HG03439 (cell line): Measurements from ENCODE around the gene HCFC2.

Experiments used
- ATAC-seq: cut with Tn5 transposase; IDR thresholded peaks from one replicate; pipeline ENCODE4 v1.9.1; 2021; ENCODE audit warnings: mild to moderate bottlenecking, moderate library complexity; ENCODE audit not compliant: unreplicated experiment

Gene HCFC2

DNA sequence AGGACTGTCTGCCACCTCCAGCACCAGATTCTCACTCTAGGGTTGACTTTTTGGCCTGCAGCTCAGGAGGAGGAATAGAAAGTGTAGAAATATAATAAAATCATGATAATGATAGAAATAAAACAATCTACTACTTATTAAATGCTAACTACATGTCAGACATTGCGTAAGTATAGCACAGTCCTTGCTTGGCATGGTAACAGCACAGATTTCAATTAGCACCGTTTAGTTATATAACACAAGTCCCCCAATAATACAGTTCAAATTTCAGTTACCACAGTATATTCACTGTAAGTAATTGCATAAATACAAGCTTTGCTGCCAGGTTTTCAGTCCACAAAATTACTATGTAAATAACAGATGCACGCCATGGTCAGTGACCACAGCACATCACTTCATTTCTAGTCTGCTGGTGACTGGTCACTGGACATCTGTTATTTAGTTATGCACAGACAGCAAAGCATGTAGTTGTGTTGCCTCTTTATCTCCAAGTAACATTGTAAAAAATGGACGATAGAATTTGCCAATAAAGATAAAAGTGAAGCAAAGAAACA, 7.8 kb upstream of the HCFC2 start:
- ATAC-seq, result no peak

DNA sequence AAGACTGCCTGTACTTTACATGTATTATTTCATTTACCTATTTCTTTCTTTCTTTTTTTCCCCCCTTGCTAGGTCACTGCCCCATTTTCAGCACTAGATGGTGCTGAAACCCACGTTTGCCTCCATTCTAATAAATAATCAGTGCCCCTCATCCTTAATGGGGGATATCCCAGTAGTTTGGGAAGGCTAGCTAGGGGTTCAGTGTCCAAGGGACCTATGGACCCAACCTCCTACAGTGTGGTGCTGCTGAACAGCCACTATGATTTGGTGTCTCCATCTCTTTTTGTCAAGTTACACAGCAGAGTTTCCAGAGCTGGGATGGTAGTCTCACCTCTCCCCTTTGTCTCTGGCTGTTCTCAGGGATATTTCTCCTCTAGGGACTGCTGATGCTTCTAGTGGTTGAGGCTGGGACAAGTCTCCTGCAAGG, 6.5 kb upstream of the HCFC2 start:
- ATAC-seq, result no peak

DNA sequence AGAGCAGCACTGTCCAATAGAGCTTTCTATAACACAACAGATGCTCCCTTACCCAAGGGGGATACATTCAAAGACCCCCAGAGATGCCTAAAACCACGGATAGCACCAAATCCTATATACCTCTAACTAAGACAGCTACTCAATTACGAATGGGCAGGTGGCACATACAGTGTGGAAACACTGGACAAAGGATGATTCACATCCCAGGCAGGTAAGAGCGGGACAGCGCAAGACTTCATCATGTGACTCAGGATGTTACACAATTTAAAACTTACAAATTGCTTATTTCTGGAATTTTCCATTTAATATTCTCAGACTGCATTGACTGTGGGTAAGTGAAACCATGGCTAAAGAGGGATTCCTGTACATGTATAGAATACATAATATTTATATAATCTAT, 5.5 kb upstream of the HCFC2 start:
- no peak for ATAC-seq

DNA sequence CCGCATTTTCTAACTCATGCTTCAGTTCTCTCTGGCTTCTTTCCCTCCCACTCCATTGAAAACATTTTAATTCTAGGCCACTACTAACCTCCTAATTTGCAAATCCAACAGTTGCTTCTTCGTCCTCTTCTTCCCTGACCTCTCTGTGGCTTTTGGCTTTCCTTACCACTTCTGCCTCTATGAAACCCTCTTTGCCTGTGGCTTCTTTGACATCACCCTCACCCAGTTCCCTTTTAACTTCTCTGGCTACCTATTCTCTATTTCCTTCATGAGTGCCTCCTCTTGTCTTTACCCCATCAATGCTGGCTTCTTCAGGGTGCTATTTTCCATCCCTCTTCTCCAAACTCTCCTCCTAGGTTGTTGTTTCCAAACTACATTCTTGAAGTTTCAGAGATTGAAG, 4.4 kb upstream of the HCFC2 start:
- no peak for ATAC-seq

DNA sequence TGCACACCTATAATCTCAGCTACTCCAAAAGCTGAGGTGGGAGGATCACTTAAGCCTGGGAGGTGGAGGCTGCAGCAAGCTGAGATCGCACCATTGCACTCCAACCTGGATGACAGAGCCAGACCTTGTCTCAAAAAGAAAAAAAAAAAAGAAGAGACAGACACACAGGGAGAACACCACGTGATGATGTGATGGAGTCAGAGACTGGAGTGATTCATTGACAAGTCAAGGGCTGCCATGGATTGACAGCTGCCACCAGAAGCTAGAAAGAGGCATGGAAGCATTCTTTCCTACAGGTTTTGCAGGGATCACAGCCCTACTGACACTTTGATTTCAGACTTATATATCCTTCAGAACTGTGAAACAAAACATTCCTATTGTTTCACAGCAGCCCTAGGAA, 3.5 kb upstream of the HCFC2 start:
- no peak for ATAC-seq

DNA sequence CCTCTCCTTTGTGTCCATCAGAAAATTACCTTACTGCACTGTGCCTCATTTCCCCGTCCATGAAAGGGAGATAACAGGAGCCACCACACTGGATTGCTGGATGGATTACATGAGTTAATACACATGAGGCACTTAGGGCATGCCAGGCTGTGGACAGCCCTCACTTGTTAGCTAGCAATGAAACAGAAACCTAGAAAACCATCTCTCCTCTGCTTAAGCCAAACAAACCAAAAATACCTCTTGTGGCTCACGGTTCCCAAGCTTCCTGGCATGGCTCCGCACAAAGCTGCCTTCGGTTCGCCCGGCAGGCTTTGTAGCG, 660 bp upstream of the HCFC2 start:
- ATAC-seq, result peak; percentile 22

DNA sequence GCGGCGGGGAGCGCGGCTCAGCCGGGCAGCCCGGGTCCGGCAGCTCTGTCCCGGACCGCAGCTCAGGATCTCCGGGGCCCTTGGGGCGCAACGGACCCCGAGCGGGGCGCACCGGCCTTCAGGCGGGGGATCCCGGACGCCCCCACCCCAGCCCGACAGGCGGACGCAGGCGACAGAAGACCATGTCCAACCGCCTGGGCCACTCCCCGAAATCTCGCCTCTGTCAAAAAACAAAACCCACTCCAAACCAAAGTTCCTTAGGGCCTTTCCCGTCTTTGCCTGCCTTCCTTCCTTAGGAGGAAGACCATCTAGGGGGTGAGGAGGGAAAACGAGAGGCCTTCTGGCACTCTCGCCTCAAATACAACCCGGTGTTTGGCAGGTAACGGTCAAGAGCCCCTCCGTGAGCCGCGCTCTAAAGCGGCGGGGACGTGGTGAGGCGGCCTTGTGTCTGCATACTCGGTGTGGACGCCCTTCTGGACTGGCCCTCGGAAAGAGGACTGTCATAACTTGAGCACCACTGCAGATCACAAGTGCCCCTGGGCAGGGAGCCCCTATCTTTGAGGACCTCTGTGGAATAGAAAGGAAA, 604 bp downstream of the HCFC2 start:
- peak; percentile 20 for ATAC-seq

DNA sequence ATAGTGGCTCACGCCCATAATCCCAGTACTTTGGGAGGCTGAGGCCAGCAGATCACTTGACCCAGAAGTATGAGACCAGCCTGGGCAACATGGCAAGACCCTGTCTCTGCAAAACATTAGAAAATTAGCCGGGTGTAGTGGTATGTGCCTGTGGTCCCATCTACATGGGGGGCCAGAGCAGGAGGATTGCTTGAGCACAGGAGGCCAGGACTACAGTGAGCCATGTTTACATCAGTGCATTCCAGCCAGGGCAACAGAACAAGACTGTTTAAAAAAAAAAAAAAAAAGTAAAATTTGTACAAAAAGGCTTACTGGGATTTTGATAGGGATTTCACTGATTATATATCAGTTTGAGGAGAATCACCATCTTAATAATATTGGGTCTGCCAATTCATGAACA, 7.8 kb downstream of the HCFC2 start:
- no peak for ATAC-seq

DNA sequence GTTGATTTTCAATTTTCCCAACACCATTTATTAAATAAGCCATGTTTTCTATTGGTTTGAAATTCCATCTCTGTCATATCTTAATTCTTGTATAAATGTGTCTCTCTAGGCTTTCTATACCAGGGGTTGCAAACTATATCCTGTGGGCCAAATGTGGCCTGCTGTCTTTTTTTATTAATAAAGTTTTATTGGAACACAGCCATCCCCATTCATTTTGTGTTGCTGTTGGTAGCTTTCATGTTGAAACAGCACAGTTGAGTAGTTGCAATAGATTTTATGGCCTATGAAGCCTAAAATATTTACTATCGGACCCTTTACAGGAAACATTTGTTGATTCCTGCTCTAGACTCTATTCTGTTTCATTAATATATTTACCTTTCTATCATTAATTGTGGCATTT, 9.4 kb downstream of the HCFC2 start:
- no peak for ATAC-seq

DNA sequence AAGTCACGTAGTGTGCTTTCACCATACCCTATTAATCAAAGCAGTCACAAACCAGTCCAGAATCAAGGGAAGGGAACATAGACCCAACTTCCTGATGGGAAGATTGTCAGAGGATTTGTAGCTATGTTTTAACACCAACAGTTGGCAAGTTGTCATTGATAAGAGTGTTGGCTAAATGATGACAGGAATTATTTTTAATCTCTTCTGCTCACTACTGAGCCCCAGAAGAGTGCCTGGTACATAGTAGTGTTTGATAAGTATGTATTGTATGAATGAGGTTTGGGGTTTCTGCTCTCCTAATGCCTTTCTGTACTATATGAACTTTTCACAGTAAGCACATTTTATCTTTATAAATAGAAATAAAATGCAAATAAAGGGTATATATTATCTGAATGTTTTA, 14.7 kb downstream of the HCFC2 start:
- no peak for ATAC-seq

DNA sequence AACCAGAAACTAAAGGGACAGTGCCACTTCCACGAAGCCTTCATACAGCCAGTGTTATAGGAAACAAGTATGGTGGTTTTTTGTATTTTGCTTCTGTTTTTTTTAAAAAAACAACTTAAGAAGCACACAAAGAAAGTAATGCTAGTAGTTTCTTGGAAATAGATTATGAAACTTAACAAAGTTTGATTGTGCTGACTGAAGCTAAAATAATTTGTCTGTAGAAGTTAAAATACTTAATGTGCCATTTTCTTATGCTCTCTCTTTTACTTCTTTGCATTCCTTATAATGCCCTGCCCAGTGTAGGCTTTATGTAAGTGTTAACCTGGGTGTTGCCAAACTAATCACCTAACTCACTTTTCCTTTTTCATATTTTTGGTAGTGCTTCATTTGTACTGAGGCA, 16.4 kb downstream of the HCFC2 start:
- no peak for ATAC-seq

DNA sequence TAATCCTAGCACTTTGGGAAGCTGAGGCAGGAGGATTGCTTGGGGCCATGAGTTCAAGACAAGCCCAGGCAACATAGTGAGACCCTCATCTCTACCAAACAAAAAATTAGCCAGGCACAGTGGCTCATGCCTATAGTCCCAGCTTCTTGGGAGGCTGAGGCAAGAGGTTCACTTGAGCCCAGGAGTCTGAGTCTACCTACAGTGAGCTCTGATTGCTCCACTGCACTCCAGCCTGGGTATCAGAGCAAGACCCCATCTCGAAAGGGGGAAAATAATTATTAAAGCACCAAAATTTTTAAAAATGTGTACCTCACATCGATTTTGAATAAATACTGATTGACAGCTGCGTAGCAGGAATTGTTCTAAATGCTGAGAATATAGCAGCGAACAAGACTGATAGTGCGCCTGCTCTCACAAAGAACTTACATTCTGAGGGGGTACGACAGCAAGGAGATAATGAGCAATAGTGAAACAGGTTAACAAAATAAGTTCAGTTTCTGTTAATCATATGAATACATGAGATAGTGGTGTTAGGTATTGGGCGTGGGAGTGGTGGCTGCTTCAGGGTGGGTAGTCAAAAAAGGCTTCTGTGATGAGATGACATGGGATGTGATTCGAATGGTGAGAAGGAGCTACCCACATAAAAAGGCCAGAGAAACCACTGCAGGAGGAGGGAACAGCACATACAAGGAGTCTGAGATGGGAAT, 19.6 kb downstream of the HCFC2 start:
- ATAC-seq, result peak; percentile 88

DNA sequence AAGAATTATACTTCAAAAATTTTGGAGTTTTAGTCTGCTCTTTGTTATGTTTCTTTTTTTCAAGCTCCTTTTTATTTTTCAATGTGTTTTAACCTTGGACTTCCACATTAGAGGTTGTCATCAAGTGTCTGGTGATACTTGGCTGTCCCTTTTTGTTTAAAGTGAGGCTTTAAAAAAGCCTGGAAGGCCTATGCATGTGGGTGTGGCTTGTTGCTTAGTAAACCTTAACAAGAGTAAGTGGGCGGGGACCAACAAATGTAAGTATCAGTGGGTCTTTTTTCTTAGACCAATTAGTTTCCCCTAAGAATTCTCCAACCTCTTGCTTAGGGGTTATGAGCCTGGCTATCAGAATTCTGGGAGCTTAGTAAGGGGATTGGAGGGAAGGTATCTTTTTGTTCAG, 26.4 kb downstream of the HCFC2 start:
- no peak for ATAC-seq

DNA sequence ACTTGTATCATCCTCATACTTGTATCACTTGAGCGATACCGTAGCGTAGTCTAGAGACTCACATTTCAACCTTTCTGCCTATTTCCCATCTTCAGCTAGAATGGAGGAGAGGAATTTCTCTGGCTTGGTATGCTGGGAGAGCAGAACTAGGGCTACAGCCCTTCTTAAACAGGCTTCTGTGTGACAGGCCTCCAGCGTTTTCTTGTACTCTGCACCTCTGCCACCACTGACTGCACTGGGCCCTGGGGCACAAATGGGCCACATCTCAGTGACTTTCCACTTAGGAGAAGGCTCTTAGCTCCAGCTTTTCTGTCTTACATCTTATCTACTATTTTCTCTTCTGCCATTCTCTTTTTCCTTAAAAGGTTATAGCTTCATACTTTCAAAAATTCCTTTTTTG, 26.8 kb downstream of the HCFC2 start:
- ATAC-seq, result no peak

DNA sequence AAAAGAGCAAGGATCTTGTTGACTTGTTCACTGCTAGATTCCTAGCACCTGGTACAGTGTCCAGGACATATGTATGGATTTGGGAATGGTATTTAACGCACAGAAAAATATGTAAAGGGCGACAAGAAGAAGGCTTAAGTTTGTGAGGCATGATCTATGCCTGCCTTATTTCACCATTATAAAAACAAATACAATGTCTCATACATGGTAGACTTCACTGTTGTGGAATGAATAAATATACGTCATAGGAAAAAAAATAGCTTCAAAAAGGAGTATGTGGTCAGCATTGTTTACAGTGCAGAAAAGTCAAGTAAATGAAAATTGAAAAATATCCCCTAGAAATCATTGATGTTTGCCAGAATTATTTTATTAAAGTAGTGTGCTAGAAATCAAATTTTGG, 30.0 kb downstream of the HCFC2 start:
- no peak for ATAC-seq

DNA sequence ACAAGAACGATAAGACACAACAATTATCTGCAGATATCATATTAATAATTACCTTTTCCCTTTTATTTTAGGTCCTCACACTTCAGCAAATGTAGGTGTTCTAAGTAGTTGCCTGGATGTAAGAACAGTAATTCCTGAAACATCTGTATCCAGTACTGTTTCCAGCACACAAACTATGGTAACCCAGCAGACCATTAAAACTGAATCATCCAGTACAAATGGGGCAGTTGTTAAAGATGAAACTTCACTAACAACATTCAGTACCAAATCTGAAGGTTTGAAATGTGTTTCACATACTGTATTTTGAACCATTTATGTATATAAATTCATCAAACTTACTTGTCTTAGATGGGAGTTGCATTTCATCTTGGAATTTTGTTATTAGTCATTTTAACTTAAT, 31.0 kb downstream of the HCFC2 start:
- ATAC-seq, result no peak

DNA sequence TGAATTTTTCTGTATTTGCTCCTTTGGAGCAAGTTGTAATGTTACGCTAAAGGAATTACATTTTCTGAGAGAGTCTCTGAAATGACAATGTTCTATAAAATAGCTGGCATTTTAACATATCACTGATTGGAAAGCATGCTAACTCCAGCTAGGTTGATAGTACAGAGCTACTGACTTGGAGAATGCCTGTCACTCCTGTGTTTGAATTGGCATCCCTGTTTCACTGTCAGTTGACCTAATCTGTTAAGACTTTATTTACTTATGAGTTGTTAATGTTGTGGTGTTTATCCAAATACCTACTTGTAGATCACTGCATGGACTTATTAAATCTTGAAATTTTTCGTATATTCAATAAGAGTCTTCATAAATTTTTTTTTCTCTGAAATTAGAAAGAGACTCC, 33.6 kb downstream of the HCFC2 start:
- ATAC-seq, result no peak

DNA sequence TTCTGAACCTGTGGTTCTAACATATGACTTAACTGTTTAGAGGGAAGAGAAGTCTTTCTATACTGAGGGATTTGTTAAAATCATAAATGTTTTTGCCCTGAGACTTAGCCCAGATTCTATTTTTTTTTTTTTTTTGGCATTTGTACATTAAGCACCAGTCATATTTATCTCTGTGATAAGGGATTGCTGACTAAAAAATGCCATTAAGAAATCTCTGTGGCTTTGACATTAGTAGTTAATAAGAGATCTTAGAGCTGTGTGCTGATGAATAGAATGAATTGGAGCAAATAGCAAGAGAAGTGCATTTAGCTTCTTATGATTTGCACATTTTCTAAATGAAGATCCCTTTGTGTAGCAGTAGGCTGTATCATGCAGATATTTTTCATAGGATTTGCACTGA, 41.1 kb downstream of the HCFC2 start:
- ATAC-seq, result no peak

DNA sequence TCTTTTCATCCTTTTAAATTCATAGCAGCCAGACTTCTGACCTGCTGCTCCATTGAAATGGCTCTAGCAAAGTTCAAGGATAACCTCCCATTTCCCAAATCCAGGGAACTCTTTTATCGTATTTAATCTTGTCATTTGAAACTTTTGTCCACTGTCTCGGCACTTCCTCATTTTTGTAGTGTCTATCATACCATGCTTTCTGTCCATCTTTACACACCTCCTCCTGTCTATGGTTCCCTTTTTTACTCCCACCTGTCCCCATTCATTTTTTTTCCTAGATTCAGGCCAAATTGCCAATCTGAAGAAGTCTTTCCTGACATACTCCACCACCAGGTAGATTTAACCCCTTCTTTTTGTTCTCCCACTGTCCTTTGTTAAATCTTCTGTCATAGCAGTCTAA, 42.6 kb downstream of the HCFC2 start:
- no peak for ATAC-seq

DNA sequence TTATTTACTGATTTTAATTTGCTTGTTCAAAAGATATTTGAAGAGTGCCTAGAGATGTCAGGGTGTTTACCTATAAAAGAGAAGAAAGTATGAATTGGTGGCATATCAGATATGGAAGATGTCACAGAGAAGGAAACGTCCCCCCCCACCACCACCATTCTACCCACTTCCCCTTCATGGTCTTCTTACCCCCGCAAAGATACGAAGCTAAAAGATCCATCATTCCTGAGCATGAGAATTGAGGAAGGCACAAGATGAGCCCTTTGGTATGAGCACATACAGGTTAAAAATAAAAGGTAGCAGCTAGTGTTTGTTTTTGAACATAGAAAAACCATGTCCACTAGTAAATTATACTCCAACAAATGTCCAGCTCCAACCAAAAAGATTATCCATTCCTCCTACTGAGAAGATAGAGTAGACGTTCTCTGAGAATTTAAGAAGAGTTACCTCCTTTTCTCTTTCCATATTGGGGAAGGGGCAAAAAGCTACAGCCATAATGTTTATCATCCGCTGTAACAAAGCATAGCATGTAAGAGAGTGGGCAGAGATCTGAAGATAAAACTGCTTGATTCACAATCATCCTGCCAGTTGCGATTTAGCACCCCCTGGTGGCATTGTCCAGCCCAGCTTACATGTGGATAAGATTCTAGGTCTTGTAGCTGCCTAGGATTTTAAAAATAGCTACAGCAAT, 44.6 kb downstream of the HCFC2 start:
- ATAC-seq, result no peak

DNA sequence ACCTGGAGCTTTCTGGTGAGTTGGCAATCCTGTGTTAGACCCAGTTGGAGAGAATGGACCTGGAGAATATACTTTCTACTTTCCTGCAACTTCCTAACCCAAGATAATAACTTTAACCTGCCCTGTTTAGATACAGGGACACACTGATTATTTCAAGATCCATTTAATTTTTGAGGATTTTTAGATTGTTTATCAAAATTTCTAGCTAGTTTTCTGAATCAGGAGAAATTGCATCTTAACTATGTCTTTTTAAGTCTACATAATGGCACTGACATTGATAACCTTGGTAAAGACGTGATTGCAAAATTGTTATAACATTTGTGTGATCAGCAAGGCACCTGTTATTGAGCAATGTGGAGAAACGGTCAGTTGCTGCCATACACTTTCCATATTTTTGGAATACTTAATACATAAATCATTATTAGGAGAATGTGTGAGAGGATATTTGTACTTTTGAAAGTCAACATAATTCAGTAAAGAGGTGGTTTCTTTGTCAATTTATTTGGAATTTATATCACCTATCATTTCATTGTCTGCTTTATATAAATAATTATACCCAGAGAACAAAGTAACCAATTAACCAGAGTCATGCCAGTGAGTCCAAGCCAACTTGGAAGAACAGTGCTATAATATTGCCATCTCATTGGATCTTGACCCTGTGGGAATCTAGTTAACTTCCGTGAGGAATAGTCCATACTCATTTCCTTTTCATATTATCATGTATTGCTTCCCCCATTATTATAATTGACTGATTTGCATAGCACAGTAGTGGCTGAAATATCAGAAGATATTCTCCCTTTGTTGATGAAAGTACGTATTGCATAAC, 45.3 kb downstream of the HCFC2 start:
- ATAC-seq, result no peak
